Activated naive CD8-positive, alpha-beta T cell treated with anti-CD3 and anti-CD28 coated beads, Interleukin-2, amount 10 ng/mL, durations not matched to agents 7 days and 5 days (primary cell): ENCODE measurements around the gene ZNF668. TPM values are rescaled to one million over a fixed set of nuclear protein-coding genes. Genes with fewer than 3 reads are reported as not detected.
A peak's percentile ranks its signal among the peaks of the same experiment; 100 is the strongest.

Experiments used
- ATAC-seq: fragments of 150-1000 bp; cut with Tn5 transposase; one replicate; pipeline ENCODE4 v1.10.0; 2021; ENCODE audit warnings: low read depth, moderate library complexity
- POLR2A ChIA-PET: fragments of 350-600 bp; sonication (Branson Sonifier 250); formaldehyde crosslinking; loops from one replicate; lab custom pipeline; 2021; ENCODE audit warnings: antibody characterized with exemption; lab: Charles Lee
- DNase-seq: peaks from one replicate; pipeline ENCODE4 v3.0.0; 2021
- H3K27ac Mint-ChIP-seq: one replicate; pipeline ENCODE4 v1.8.0; 2022; ENCODE audit warnings: mild to moderate bottlenecking, mixed read lengths
- H3K27me3 Mint-ChIP-seq: one replicate; pipeline ENCODE4 v1.8.0; 2022; ENCODE audit warnings: mild to moderate bottlenecking, moderate library complexity, mixed read lengths
- H3K36me3 Mint-ChIP-seq: one replicate; pipeline ENCODE4 v1.8.0; 2021; ENCODE audit warnings: mild to moderate bottlenecking, mixed read lengths
- H3K4me1 Mint-ChIP-seq: one replicate; pipeline ENCODE4 v1.8.0; 2021; ENCODE audit warnings: mixed read lengths
- H3K4me3 Mint-ChIP-seq: one replicate; pipeline ENCODE4 v1.8.0; 2022; ENCODE audit warnings: mild to moderate bottlenecking, moderate library complexity, mixed read lengths
- H3K9me3 Mint-ChIP-seq: one replicate; pipeline ENCODE4 v1.8.0; 2021; ENCODE audit warnings: mixed read lengths
- total RNA-seq, 2 experiments: library from RNA; stranded (reverse); gene quantifications; one replicate each; pipeline ENCODE4 v1.2.3, GENCODE V29; 2021

ZNF668 gene
- total RNA-seq, result 10 to 100 TPM; 17.9 to 20.5 TPM

DNA sequence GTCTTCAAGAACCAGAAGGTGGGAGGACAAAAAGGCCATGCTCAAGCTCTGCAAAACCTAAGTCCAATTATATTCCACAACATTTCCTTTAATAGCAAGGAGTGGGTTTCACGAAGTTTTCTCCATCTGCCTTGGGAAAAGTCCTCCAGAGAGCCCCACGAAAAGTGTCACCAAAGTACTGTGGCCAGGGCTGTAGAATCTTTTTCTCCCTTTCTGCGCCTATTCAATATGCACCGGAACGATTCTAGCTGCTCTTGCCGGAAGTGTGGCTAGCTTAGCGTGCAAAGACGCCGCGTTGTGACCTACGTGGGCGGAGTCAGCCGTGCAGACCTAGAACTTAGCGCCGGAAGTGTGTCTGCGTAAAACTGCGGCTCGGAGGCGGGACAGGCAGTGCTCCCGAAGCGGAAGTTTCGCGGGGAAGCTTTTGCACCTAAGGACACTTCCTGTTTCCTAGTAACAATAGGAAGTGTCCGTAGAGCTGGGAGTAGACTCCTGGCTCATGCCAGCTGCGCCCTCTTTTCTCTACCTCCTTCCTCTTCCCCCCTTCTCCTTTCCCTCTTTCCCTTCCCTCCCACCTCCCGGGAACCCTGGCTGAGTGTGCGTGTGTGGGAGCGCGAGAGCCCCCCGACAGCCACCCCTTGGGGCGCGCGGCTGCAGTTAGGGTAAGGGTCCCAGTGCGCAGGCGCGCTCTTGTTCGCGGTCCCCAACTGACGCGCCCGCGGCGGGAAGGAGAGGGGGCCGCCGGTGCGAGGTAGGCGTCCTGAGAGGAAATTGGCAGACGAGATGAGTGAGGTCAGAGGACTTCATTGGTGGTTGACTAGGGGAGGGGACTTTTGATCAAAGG lies at the start of gene ZNF668, which contains the start of gene ZNF646:
Gene ZNF668, minus strand, starts transcription at position 271 of the 844 bp plus-strand sequence. CDS start 9,781 bp downstream, outside the sequence.
Gene ZNF646, plus strand, starts transcription at position 453 of the 844 bp plus-strand sequence. CDS start 1,903 bp downstream, outside the sequence.
- peak; percentile 94 for DNase-seq
- peak; percentile 78 for ATAC-seq
- H3K4me1 Mint-ChIP-seq, result peaks cover 28% of the 10 kb centered on the region

DNA sequence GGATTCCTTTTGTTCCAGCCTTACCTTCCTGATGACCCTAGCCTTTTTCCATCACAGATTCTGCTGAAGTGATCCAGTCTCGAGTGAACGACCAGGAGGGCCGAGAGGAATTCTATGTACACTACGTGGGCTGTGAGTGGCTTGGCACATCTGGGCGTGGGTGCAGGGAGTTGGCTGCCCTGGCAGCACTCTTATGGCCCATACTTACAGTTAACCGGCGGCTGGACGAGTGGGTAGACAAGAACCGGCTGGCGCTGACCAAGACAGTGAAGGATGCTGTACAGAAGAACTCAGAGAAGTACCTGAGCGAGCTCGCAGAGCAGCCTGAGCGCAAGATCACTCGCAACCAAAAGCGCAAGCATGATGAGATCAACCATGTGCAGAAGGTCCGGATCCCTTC lies 46.1 kb upstream of the ZNF668 start:
- Mint-ChIP-seq H3K36me3 (peaks cover 16% of the 10 kb centered on the region), H3K4me3 (no peak overlapping the region), H3K4me1 (peaks cover 8% of the 10 kb centered on the region), H3K27me3 (no peaks in the 10 kb centered on the region), H3K9me3 (no peaks in the 10 kb centered on the region), H3K27ac (no peak overlapping the region)
- no peak for DNase-seq
- POLR2A ChIA-PET, result interaction anchor here (1.3 to 2.8 kb wide), 2 partner anchors 22 to 60 kb away, joined by 4 to 9 read pairs; partner anchors contain the start of gene FUS
- ATAC-seq, result no peak

More for the DNA sequence above, at the start of gene ZNF668, which contains the start of gene ZNF646:
- Mint-ChIP-seq H3K9me3 (no peaks in the 10 kb centered on the region), H3K27ac (peak within 1 kb of the TSS; percentile 99), H3K27me3 (no peaks in the 10 kb centered on the region), H3K4me3 (peak within 1 kb of the TSS; percentile 97), H3K36me3 (peaks cover 23% of the 10 kb centered on the region)
- POLR2A ChIA-PET, result interaction anchor here (0.5 to 2.7 kb wide), 28 partner anchors 10 to 795 kb away, joined by 3 to 35 read pairs (median 4); partner anchors contain the start of genes ARMC5, FUS, HSD3B7 and KAT8

DNA sequence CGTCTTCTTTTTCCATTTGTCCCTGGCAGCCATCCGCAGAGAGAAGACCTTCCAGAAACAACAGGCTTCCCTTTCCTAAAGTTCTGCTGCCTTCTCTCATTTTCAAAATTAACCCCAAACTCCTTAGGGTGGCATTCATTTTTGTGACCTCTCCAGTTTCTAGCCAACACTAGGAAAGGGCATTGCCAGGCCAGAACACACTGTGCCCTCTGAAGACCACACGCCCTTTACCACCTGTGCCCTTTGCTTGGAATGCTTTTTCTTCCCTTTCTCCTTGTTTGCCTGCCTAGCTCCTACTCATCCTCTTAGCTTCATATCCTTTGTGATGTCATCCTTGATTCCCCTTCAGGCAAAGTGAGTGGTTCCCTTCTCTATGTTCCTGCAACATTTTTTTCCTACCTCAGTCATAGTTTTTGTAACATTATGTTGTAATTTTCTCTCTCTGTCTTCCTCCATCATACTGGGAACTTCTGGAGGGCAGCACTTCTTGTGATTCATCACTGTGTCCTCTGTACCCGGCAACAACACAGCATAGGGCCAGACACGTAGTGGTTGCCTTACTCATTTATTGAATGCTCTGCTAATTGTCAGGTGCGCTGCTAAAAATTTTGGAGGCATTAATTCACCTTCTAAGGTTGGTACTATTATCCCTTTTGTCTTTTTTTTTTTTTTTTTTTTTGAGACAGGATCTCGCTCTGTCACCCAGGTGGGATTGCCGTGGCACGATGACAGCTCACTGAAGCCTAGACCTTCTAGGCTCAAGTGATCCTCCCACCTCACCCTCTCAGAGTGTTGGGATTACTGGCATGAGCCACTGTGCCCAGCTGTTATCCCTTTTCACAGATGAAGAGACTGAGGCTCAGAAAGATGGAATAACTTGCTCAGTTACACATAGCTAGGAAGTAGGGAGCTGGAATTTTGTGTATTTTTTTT lies 44.4 kb upstream of the ZNF668 start:
- no peak for DNase-seq
- Mint-ChIP-seq H3K9me3 (no peaks in the 10 kb centered on the region), H3K4me1 (peaks cover 12% of the 10 kb centered on the region), H3K27me3 (no peaks in the 10 kb centered on the region), H3K27ac (peak overlapping the region; percentile 85), H3K36me3 (peaks cover 15% of the 10 kb centered on the region), H3K4me3 (peak overlapping the region; percentile 87)
- no peak for ATAC-seq
- POLR2A ChIA-PET, result interaction anchor here (1.0 to 2.9 kb wide), 18 partner anchors 8 to 341 kb away, joined by 3 to 33 read pairs (median 6); partner anchors contain the start of genes ARMC5, BCKDK, FUS and PYCARD

DNA sequence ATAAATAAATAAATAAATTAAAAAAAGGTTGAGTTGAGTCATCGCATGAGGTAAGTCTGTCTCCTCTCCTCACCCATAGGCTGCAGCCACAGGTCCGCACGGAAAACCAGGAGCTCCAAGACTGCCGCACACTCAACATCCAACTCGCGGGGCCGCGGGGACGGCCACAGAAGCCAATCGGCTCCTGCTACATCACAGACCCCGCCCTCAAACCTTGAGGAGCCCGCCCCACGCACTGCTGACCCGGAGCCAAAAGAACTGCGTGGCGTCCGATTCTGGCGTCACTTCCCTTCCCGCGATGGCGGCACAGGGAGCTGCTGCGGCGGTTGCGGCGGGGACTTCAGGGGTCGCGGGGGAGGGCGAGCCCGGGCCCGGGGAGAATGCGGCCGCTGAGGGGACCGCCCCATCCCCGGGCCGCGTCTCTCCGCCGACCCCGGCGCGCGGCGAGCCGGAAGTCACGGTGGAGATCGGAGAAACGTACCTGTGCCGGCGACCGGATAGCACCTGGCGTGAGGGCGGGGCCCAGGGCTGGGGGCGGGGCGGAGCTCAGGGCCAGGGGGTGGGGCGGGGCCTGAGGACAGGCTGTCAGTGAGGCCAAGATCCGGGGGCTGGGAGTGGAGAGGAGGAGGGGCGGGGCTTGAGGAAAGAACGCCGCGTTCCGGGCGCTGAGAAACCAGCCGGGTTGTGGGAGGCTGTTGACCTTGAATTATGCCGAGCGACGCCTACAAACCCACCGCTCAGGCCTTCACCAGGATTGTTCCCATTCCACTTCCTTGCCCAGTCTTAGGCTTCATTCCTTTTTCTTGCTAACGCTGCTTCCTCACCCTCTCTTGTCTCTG lies 43.6 kb upstream of the ZNF668 start, which contains the start of gene KAT8:
Gene KAT8, plus strand, starts transcription at position 281 of the 839 bp plus-strand sequence. Its CDS starts 18 bp downstream, at position 299.
- POLR2A ChIA-PET, result interaction anchor here (0.5 to 2.9 kb wide), 24 partner anchors 9 to 932 kb away, joined by 3 to 33 read pairs (median 4); partner anchors contain the start of genes ARMC5, BCKDK, FUS and PRSS8
- H3K27me3 Mint-ChIP-seq, result no peaks in the 10 kb centered on the region
- DNase-seq (peak; percentile 95), ATAC-seq (peak; percentile 94)
- no peaks in the 10 kb centered on the region for H3K9me3 Mint-ChIP-seq
- peaks cover 12% of the 10 kb centered on the region for H3K4me1 Mint-ChIP-seq
- peaks cover 15% of the 10 kb centered on the region for H3K36me3 Mint-ChIP-seq
- H3K4me3 Mint-ChIP-seq, result peak within 1 kb of the TSS; percentile 87
- peak within 1 kb of the TSS; percentile 87 for H3K27ac Mint-ChIP-seq

DNA sequence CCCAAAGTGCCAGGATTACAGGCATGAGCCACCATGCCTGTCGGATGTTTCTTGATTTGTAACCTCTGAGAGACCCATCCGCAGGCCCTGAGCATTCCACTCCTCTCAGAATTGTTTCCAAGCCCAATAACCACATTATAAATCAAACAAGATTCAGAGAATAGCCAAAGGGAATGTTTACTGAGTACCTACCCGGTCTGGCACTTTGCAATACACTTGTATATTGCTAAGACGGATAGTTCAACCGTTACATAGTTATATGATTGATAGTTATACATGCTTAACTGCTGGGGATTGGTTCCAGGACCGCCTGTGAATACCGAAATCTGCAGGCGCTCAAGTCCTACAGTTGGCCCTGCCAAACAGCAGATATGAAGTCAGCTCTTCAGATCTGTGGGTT lies 40.4 kb upstream of the ZNF668 start:
- no peak for ATAC-seq
- DNase-seq, result no peak
- H3K9me3 Mint-ChIP-seq, result no peaks in the 10 kb centered on the region
- H3K27me3 Mint-ChIP-seq, result no peaks in the 10 kb centered on the region
- POLR2A ChIA-PET, result no interaction called here
- peak overlapping the region; percentile 25 for H3K27ac Mint-ChIP-seq
- peaks cover 13% of the 10 kb centered on the region for H3K36me3 Mint-ChIP-seq
- no peak overlapping the region for H3K4me3 Mint-ChIP-seq
- peaks cover 13% of the 10 kb centered on the region for H3K4me1 Mint-ChIP-seq

DNA sequence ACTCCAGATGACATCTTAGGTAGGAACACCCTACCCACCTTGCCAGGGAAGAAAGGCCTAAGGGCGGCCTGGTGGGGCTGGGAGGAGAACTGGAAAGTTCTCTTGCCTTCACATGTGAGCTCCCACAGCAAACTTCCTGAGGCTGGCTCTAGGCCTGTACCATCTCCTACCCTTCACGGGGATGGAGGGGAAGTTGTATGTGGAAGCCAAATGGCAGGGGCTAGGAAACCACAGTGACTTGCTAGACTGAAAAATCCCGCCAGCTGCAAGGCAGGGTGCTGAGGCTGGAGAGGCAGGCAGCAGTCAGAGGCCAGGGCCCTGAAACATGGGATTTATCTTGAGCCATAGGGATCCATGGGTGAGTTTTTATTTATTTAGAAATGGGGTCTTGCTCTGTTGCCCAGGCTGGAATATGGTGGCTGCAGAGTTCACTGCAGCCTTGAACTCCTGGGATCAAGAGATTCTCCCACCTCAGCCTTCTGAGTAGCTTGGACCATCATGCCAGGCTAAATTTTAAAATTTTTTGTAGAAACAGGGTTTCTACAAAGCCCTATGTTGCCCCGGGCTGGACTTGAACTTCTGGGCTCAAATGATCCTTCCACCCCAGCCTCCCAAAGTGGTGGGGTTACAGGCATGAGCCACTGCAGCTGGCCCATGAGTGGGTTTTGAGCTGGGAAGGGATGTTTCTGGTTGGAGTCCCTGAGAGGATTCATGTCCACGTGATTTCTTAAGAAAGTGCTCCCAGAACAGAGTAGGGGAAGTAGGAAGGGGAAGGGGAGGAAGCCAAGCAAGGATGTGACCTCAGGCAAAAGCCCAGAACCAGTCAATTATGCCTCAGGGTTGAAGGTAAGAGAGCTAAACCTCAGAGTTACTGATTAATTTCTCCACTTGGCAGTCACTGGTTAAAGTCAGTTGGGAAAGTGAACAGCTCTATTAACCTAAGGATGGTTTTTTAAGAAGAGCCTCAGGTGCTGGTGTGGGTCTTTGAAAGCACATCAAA lies 39.4 kb upstream of the ZNF668 start:
- no peaks in the 10 kb centered on the region for H3K9me3 Mint-ChIP-seq
- H3K27me3 Mint-ChIP-seq, result no peaks in the 10 kb centered on the region
- no peak for DNase-seq
- POLR2A ChIA-PET, result no interaction called here
- peak overlapping the region; percentile 64 for H3K27ac Mint-ChIP-seq
- no peak for ATAC-seq
- peaks cover 9% of the 10 kb centered on the region for H3K4me1 Mint-ChIP-seq
- H3K36me3 Mint-ChIP-seq, result peaks cover 13% of the 10 kb centered on the region
- no peak overlapping the region for H3K4me3 Mint-ChIP-seq

DNA sequence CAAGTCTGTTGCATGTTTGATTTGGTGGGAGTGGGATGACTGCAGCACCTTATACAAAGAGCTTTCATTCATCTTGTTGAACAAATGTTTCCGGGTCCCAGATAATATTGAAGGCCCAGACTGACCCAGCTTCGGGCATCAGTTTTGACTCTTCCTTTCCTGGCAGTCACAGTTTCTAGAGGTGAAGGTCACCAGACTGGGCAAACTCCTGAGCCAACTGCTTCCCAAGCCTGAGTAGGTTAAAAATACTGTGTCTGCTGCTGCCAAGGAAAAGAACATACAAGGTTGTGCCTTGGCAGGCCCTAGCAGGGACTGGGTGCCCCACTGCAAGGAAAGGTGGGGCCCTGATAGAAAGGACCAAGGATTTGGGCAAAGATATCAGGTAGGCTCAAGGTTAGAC lies 38.7 kb upstream of the ZNF668 start:
- Mint-ChIP-seq H3K4me1 (peaks cover 10% of the 10 kb centered on the region), H3K27ac (no peak overlapping the region), H3K9me3 (no peaks in the 10 kb centered on the region)

DNA sequence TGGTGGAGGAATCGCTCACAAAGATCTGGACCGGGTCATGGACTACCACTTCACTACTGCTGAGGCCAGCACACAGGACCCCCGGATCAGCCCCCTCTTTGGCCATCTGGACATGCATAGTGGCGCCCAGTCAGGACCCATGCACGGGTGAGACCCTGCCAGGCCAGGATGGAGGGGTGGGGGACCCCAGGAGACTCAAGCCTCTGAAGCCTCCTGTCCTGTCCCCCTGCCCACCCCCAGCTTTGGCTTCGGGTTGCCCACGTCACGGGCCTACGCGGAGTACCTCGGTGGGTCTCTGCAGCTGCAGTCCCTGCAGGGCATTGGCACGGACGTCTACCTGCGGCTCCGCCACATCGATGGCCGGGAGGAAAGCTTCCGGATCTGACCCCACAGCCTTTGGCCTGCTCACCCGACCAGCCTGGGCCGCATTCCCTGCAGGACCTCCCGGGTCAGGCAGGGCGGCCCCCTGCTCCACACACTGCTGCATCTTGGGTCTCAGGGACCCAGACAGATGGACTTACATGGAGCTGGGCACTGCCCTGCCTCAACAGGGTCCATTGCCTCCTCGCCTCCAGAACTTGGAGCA lies 37.9 kb upstream of the ZNF668 start:
- Mint-ChIP-seq H3K27me3 (no peaks in the 10 kb centered on the region), H3K9me3 (no peaks in the 10 kb centered on the region), H3K36me3 (peaks cover 13% of the 10 kb centered on the region), H3K27ac (no peak overlapping the region), H3K4me1 (peaks cover 14% of the 10 kb centered on the region), H3K4me3 (no peak overlapping the region)
- no peak for ATAC-seq
- POLR2A ChIA-PET, result interaction anchor here (0.6 kb wide), 1 partner anchor 148 kb away, joined by 3 read pairs; no protein-coding TSS in a partner anchor
- no peak for DNase-seq

More for the DNA sequence above, 38.7 kb upstream of the ZNF668 start:
- Mint-ChIP-seq H3K4me3 (no peak overlapping the region), H3K36me3 (peaks cover 13% of the 10 kb centered on the region), H3K27me3 (no peaks in the 10 kb centered on the region)
- POLR2A ChIA-PET, result no interaction called here
- ATAC-seq (no peak), DNase-seq (no peak)

DNA sequence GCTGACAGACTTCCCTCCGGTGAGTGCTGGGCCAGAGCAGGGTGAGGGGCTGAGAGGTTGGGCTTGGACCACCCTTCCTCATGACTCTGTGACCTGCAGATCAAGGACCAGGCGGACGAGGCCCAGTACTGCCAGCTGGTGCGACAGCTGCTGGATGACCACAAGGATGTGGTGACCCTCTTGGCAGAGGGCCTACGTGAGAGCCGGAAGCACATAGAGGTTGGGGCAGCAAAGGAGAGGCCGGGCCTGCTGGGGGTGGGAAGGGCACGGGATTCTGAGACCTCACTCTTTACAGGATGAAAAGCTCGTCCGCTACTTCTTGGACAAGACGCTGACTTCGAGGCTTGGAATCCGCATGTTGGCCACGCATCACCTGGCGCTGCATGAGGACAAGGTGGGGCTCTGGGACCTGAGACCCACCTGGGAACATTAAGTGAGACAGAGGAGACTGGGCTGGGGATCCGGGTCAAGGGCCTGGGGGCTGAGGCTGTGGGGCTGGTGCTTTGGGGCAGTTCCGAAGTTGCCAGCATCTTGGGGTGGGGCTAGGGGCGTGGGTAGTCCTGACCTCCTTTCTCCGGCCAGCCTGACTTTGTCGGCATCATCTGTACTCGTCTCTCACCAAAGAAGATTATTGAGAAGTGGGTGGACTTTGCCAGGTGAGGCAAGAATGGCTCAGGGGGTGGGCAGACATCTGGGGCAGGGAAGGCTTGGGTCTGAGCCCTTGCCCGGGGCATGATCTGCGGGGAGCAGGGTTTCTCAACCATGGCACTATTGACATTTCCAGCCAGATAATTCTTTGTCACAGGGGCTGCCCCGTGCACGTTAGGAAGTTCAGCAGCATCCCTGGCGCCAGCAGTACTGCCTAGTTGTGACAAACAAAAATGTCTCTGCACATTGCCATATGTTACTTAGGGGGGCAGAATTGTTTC lies 36.3 kb upstream of the ZNF668 start:
- peak overlapping the region; percentile 8 for H3K27ac Mint-ChIP-seq

DNA sequence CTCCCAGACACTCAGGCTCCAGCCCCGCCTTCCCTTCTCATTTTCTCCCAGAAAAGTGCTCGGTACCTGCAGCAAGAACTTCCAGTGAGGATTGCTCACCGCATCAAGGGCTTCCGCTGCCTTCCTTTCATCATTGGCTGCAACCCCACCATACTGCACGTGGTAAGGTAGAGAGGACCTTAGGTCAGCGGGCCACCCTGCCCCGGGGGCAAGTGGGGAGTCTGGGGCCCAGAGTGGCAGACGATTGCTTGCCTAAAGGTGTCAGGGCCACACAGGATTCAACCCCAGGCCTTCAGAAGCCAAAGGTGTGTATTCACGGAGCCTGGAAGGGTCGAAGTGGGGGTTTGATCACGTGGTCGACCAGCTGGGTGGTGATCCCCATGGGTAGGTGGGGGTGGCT lies 35.6 kb upstream of the ZNF668 start:
- Mint-ChIP-seq H3K27ac (peak overlapping the region; percentile 70), H3K27me3 (no peaks in the 10 kb centered on the region), H3K4me3 (peak overlapping the region; percentile 80), H3K36me3 (peaks cover 13% of the 10 kb centered on the region), H3K9me3 (no peaks in the 10 kb centered on the region), H3K4me1 (peaks cover 16% of the 10 kb centered on the region)
- ATAC-seq (no peak), DNase-seq (no peak)
- POLR2A ChIA-PET, result no interaction called here

More for the DNA sequence above, 36.3 kb upstream of the ZNF668 start:
- Mint-ChIP-seq H3K4me3 (peak overlapping the region; percentile 20), H3K36me3 (peaks cover 13% of the 10 kb centered on the region), H3K9me3 (no peaks in the 10 kb centered on the region), H3K4me1 (peaks cover 18% of the 10 kb centered on the region), H3K27me3 (no peaks in the 10 kb centered on the region)
- ATAC-seq (no peak), DNase-seq (no peak)
- POLR2A ChIA-PET, result no interaction called here
